GM23338 (cell line): ENCODE results near the gene KHK. TPM values are rescaled to one million over a fixed set of nuclear protein-coding genes. Genes with fewer than 3 reads are reported as not detected.

ENCODE experiments used
- ATAC-seq: fragments of 200-7000 bp; cut with Tn5 transposase; 3 replicates; pipeline ENCODE4 v1.9.1; 2020
- DNase-seq: peaks from one replicate; pipeline ENCODE4 v3.0.0-alpha.2; 2015; ENCODE audit warnings: low spot score
- H2AFZ ChIP-seq: fragments of 200-600 bp; sonication (generic); 2 replicates; pipeline ENCODE4 v1.8.0; 2016; ENCODE audit warnings: antibody characterized with exemption, mild to moderate bottlenecking, moderate library complexity
- H3F3A ChIP-seq: fragments of 200-600 bp; sonication (generic); replicated peaks from 2 replicates; pipeline ENCODE4 v1.8.0; 2017; ENCODE audit warnings: antibody characterized with exemption, mixed run types, low read depth
- H3K27ac ChIP-seq: fragments of 200-600 bp; sonication (generic); 2 replicates; pipeline ENCODE4 v1.6.1; 2016; ENCODE audit warnings: low read depth
- H3K27me3 ChIP-seq: fragments of 200-600 bp; sonication (generic); 2 replicates; pipeline ENCODE4 v1.8.0; 2016; ENCODE audit warnings: mild to moderate bottlenecking, mixed run types, moderate library complexity; ENCODE audit not compliant: insufficient read depth
- H3K36me3 ChIP-seq: fragments of 200-600 bp; sonication (generic); 2 replicates; pipeline ENCODE4 v1.8.0; 2016; ENCODE audit warnings: mild to moderate bottlenecking; ENCODE audit not compliant: insufficient read depth
- H3K4me1 ChIP-seq: fragments of 200-600 bp; sonication (generic); 2 replicates; pipeline ENCODE4 v1.8.0; 2016; ENCODE audit warnings: mild to moderate bottlenecking, moderate library complexity; ENCODE audit not compliant: insufficient read depth
- H3K4me2 ChIP-seq: fragments of 200-600 bp; sonication (generic); 2 replicates; pipeline ENCODE4 v1.7.1; 2017; ENCODE audit warnings: mixed run types
- H3K4me3 ChIP-seq: fragments of 200-600 bp; sonication (generic); 2 replicates; pipeline ENCODE4 v1.6.1; 2016; ENCODE audit warnings: mixed run types
- H3K79me2 ChIP-seq: fragments of 200-600 bp; sonication (generic); replicated peaks from 2 replicates; pipeline ENCODE4 v1.8.0; 2017; ENCODE audit warnings: mild to moderate bottlenecking; ENCODE audit not compliant: insufficient read depth
- H3K9me2 ChIP-seq: fragments of 200-600 bp; sonication (generic); 2 replicates; pipeline ENCODE4 v1.8.0; 2017; ENCODE audit not compliant: insufficient read depth
- H4K20me1 ChIP-seq: fragments of 200-600 bp; sonication (generic); replicated peaks from 2 replicates; pipeline ENCODE4 v1.8.0; 2017; ENCODE audit warnings: mild to moderate bottlenecking; ENCODE audit not compliant: insufficient read depth
- H3K27ac Mint-ChIP-seq: 2 replicates; pipeline ENCODE4 v1.8.0; 2020; ENCODE audit warnings: inconsistent platforms, mild to moderate bottlenecking, moderate library complexity, mixed read lengths
- H3K27me3 Mint-ChIP-seq: 3 replicates; pipeline ENCODE4 v1.8.0; 2022; ENCODE audit warnings: low read depth, mild to moderate bottlenecking, moderate library complexity, mixed read lengths, inconsistent platforms; ENCODE audit not compliant: insufficient read depth, poor library complexity
- H3K36me3 Mint-ChIP-seq: 3 replicates; pipeline ENCODE4 v1.8.0; 2021; ENCODE audit warnings: low read depth, mild to moderate bottlenecking, inconsistent platforms, moderate library complexity, mixed read lengths
- H3K4me1 Mint-ChIP-seq: 3 replicates; pipeline ENCODE4 v1.8.0; 2020; ENCODE audit warnings: mild to moderate bottlenecking, inconsistent platforms, mixed read lengths
- H3K4me3 Mint-ChIP-seq: 3 replicates; pipeline ENCODE4 v1.8.0; 2021; ENCODE audit warnings: moderate library complexity, mild to moderate bottlenecking, inconsistent platforms, mixed read lengths
- H3K9me3 Mint-ChIP-seq: 3 replicates; pipeline ENCODE4 v1.8.0; 2020; ENCODE audit warnings: moderate library complexity, mild to moderate bottlenecking, inconsistent platforms, mixed read lengths
- CREB1 ChIP-seq: fragments of 250-450 bp; sonication (Bioruptor Pico); IDR thresholded peaks from 2 replicates; pipeline ENCODE4 v1.5.0; 2020; ENCODE audit warnings: low read depth, mild to moderate bottlenecking, moderate library complexity
- NANOG ChIP-seq: IDR thresholded peaks from 2 replicates; pipeline ENCODE4 v1.6.1; 2016; ENCODE audit warnings: antibody characterized with exemption, borderline replicate concordance
- POLR2AphosphoS5 ChIP-seq: IDR thresholded peaks from 2 replicates; pipeline ENCODE4 v1.6.1; 2016; ENCODE audit warnings: antibody characterized with exemption, low read depth
- STAT1 ChIP-seq: IDR thresholded peaks from one replicate; pipeline ENCODE4 v1.6.1; 2016; ENCODE audit warnings: antibody characterized with exemption; ENCODE audit not compliant: unreplicated experiment
- ZNF114 ChIP-seq: fragments of 250-450 bp; sonication (Bioruptor Pico); IDR thresholded peaks from 2 replicates; pipeline ENCODE4 v1.5.0; 2020; ENCODE audit warnings: mild to moderate bottlenecking, moderate library complexity
- ZNF331 ChIP-seq: fragments of 250-450 bp; sonication (Bioruptor Pico); IDR thresholded peaks from 2 replicates; pipeline ENCODE4 v1.5.0; 2020; ENCODE audit warnings: low read depth, mild to moderate bottlenecking, moderate library complexity
- polyA plus RNA-seq: library from polyadenylated mRNA; unstranded; fragments of >200 nt; fragmentation: Nextera tagmentation; extraction: Ambion mirVana; gene quantifications from 2 replicates; pipeline ENCODE4 v1.2.1, GENCODE V29; 2016
- total RNA-seq: library from RNA; depleted of rRNA; stranded (reverse); fragments of >200 nt; shearing (Covaris generic); gene quantifications from 2 replicates; pipeline ENCODE4 v1.2.3, GENCODE V29; 2014
- TF ChIP-seq, protein P1 (sequence below): fragments of 250-450 bp; sonication (Bioruptor Pico); IDR thresholded peaks from 2 replicates; pipeline ENCODE4 v1.5.0; 2020; ENCODE audit warnings: mild to moderate bottlenecking, moderate library complexity
- TF ChIP-seq, protein P2 (sequence below), 2 experiments: fragments of 200-600 bp in 1 of 2; sonication (generic) in 1 of 2; conservative IDR thresholded peaks; 2 replicates each; pipeline versions ENCODE4 v1.5.1 to v1.6.1; 2016 to 2017; ENCODE audit warnings: antibody characterized with exemption in 2 of 2, low read depth in 2 of 2, mild to moderate bottlenecking in 2 of 2, moderate library complexity in 1 of 2
- TF ChIP-seq, protein P3 (sequence below): IDR thresholded peaks from one replicate; pipeline ENCODE4 v1.6.1; 2018; ENCODE audit warnings: antibody characterized with exemption; ENCODE audit not compliant: unreplicated experiment

KHK gene
- total and polyA plus RNA-seq, 2 experiments from 2014 or later, result 9.7 TPM

DNA sequence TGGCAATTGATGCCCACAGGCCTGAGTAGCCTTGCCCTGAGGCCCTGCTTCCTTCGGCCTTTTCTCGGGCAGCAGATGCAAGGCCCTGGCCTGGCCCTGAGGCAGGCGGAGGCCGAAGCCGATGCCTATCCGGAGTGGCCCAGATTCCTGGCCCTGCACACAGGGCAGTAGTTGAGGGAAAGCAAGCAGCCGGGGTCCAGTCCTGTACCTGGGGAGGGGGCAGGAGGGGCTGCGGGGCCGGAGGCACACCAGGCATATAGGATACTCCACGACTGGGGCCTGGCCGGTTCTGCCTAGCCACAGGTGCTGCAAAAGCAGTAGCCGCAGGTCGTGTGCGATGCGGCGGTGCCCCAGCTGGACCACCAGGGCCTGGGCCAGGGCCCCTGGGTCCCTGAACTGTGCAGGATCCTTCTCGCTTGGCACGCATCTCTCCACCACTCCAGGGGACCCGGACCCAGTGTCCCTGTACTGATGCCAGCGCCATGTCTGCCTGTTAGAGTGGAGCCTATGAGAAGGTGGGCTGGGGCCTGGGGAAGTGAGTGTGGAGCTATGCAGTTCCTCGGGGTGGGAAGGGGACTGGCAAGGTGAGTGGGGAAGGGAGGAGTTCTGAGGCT, 50.9 kb downstream of the KHK start:
- no peak for ATAC-seq

DNA sequence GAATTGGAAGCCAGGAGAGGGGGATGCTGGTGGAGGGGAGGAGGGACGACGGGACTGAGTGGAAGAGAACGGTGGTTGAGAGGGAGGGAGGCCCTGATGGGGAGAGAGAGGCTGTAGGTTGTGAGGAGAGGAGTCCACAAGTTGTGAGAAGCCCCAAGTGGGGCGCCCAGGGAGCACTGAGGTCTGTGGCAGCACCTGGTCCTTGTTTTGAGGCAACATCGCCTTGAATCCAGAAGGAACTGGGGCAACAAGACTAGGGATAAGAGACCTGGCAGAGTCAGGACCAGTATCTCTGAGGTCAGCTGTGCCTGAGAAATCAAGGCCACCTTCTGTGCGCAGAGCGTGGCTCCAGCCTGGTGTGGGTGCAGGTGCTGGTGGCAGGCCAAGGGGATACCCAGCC, 51.5 kb downstream of the KHK start:
- no peaks in the 10 kb centered on the region for H3K9me3 Mint-ChIP-seq
- no peak overlapping the region for H3K4me3 Mint-ChIP-seq
- H3K27me3 ChIP-seq, result no peaks in the 10 kb centered on the region
- H3K27ac Mint-ChIP-seq, result no peak overlapping the region
- ATAC-seq (no peak), DNase-seq (no peak)
- peaks cover 6% of the 10 kb centered on the region; the same call in 1 of the 2 replicates for H4K20me1 ChIP-seq
- peaks cover 6% of the 10 kb centered on the region for H3K79me2 ChIP-seq
- no peak overlapping the region for H3K4me3 ChIP-seq
- H3K4me1 Mint-ChIP-seq, result peaks cover 7% of the 10 kb centered on the region; the same call in 2 of the 3 replicates
- H3K36me3 Mint-ChIP-seq, result peaks cover 7% of the 10 kb centered on the region; the same call in 2 of the 3 replicates
- no peak overlapping the region for H3K27ac ChIP-seq
- no peak overlapping the region for H3K4me2 ChIP-seq
- H3K27me3 Mint-ChIP-seq, result peaks cover 8% of the 10 kb centered on the region
- H3F3A ChIP-seq, result no peaks in the 10 kb centered on the region; the same call in 1 of the 2 replicates
- H3K9me2 ChIP-seq, result no peaks in the 10 kb centered on the region
- peak overlapping the region; percentile 56; the same call in 1 of the 2 replicates for H2AFZ ChIP-seq
- no peaks in the 10 kb centered on the region for H3K36me3 ChIP-seq
- H3K4me1 ChIP-seq, result peaks cover 6% of the 10 kb centered on the region; the same call in 1 of the 2 replicates
- TF ChIP-seq POLR2AphosphoS5, result no peak
- no peak for TF ChIP-seq CREB1 (CRISPR knock-in tag)
- TF ChIP-seq, protein P1, sequence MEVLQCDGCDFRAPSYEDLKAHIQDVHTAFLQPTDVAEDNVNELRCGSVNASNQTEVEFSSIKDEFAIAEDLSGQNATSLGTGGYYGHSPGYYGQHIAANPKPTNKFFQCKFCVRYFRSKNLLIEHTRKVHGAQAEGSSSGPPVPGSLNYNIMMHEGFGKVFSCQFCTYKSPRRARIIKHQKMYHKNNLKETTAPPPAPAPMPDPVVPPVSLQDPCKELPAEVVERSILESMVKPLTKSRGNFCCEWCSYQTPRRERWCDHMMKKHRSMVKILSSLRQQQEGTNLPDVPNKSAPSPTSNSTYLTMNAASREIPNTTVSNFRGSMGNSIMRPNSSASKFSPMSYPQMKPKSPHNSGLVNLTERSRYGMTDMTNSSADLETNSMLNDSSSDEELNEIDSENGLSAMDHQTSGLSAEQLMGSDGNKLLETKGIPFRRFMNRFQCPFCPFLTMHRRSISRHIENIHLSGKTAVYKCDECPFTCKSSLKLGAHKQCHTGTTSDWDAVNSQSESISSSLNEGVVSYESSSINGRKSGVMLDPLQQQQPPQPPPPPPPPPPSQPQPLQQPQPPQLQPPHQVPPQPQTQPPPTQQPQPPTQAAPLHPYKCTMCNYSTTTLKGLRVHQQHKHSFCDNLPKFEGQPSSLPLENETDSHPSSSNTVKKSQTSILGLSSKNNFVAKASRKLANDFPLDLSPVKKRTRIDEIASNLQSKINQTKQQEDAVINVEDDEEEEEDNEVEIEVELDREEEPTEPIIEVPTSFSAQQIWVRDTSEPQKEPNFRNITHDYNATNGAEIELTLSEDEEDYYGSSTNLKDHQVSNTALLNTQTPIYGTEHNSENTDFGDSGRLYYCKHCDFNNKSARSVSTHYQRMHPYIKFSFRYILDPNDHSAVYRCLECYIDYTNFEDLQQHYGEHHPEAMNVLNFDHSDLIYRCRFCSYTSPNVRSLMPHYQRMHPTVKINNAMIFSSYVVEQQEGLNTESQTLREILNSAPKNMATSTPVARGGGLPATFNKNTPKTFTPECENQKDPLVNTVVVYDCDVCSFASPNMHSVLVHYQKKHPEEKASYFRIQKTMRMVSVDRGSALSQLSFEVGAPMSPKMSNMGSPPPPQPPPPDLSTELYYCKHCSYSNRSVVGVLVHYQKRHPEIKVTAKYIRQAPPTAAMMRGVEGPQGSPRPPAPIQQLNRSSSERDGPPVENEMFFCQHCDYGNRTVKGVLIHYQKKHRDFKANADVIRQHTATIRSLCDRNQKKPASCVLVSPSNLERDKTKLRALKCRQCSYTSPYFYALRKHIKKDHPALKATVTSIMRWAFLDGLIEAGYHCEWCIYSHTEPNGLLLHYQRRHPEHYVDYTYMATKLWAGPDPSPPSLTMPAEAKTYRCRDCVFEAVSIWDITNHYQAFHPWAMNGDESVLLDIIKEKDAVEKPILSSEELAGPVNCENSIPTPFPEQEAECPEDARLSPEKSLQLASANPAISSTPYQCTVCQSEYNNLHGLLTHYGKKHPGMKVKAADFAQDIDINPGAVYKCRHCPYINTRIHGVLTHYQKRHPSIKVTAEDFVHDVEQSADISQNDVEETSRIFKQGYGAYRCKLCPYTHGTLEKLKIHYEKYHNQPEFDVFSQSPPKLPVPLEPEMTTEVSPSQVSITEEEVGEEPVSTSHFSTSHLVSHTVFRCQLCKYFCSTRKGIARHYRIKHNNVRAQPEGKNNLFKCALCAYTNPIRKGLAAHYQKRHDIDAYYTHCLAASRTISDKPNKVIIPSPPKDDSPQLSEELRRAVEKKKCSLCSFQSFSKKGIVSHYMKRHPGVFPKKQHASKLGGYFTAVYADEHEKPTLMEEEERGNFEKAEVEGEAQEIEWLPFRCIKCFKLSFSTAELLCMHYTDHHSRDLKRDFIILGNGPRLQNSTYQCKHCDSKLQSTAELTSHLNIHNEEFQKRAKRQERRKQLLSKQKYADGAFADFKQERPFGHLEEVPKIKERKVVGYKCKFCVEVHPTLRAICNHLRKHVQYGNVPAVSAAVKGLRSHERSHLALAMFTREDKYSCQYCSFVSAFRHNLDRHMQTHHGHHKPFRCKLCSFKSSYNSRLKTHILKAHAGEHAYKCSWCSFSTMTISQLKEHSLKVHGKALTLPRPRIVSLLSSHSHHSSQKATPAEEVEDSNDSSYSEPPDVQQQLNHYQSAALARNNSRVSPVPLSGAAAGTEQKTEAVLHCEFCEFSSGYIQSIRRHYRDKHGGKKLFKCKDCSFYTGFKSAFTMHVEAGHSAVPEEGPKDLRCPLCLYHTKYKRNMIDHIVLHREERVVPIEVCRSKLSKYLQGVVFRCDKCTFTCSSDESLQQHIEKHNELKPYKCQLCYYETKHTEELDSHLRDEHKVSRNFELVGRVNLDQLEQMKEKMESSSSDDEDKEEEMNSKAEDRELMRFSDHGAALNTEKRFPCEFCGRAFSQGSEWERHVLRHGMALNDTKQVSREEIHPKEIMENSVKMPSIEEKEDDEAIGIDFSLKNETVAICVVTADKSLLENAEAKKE (CRISPR knock-in tag), result no peak
- TF ChIP-seq ZNF331 (CRISPR knock-in tag), result no peak
- TF ChIP-seq ZNF114 (CRISPR knock-in tag), result no peak
- no peak for TF ChIP-seq NANOG
- TF ChIP-seq, protein P2, sequence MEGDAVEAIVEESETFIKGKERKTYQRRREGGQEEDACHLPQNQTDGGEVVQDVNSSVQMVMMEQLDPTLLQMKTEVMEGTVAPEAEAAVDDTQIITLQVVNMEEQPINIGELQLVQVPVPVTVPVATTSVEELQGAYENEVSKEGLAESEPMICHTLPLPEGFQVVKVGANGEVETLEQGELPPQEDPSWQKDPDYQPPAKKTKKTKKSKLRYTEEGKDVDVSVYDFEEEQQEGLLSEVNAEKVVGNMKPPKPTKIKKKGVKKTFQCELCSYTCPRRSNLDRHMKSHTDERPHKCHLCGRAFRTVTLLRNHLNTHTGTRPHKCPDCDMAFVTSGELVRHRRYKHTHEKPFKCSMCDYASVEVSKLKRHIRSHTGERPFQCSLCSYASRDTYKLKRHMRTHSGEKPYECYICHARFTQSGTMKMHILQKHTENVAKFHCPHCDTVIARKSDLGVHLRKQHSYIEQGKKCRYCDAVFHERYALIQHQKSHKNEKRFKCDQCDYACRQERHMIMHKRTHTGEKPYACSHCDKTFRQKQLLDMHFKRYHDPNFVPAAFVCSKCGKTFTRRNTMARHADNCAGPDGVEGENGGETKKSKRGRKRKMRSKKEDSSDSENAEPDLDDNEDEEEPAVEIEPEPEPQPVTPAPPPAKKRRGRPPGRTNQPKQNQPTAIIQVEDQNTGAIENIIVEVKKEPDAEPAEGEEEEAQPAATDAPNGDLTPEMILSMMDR (conservative IDR thresholded peaks at IDR 0.05; ENCODE audit: low read depth in 2 of 2), result no peak
- TF ChIP-seq STAT1, result no peak
- TF ChIP-seq, protein P3, sequence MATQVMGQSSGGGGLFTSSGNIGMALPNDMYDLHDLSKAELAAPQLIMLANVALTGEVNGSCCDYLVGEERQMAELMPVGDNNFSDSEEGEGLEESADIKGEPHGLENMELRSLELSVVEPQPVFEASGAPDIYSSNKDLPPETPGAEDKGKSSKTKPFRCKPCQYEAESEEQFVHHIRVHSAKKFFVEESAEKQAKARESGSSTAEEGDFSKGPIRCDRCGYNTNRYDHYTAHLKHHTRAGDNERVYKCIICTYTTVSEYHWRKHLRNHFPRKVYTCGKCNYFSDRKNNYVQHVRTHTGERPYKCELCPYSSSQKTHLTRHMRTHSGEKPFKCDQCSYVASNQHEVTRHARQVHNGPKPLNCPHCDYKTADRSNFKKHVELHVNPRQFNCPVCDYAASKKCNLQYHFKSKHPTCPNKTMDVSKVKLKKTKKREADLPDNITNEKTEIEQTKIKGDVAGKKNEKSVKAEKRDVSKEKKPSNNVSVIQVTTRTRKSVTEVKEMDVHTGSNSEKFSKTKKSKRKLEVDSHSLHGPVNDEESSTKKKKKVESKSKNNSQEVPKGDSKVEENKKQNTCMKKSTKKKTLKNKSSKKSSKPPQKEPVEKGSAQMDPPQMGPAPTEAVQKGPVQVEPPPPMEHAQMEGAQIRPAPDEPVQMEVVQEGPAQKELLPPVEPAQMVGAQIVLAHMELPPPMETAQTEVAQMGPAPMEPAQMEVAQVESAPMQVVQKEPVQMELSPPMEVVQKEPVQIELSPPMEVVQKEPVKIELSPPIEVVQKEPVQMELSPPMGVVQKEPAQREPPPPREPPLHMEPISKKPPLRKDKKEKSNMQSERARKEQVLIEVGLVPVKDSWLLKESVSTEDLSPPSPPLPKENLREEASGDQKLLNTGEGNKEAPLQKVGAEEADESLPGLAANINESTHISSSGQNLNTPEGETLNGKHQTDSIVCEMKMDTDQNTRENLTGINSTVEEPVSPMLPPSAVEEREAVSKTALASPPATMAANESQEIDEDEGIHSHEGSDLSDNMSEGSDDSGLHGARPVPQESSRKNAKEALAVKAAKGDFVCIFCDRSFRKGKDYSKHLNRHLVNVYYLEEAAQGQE, result no peak

More for the DNA sequence above, 50.9 kb downstream of the KHK start:
- Histone ChIP-seq H3F3A (no peaks in the 10 kb centered on the region; the same call in 1 of the 2 replicates), H3K36me3 (no peaks in the 10 kb centered on the region), H3K4me3 (no peak overlapping the region), H3K9me2 (no peaks in the 10 kb centered on the region), H3K27ac (no peak overlapping the region), H3K79me2 (peaks cover 11% of the 10 kb centered on the region), H3K4me1 (peaks cover 6% of the 10 kb centered on the region; the same call in 1 of the 2 replicates), H3K27me3 (no peaks in the 10 kb centered on the region), H4K20me1 (peaks cover 10% of the 10 kb centered on the region; the same call in 1 of the 2 replicates), H3K4me2 (no peak overlapping the region), H2AFZ (peak overlapping the region; percentile 56; the same call in 1 of the 2 replicates)
- H3K36me3 Mint-ChIP-seq, result peaks cover 11% of the 10 kb centered on the region; the same call in 2 of the 3 replicates
- no peak overlapping the region for H3K4me3 Mint-ChIP-seq
- H3K4me1 Mint-ChIP-seq, result peaks cover 10% of the 10 kb centered on the region; the same call in 2 of the 3 replicates
- no peak overlapping the region for H3K27ac Mint-ChIP-seq
- DNase-seq, result no peak
- no peaks in the 10 kb centered on the region for H3K9me3 Mint-ChIP-seq
- peaks cover 8% of the 10 kb centered on the region for H3K27me3 Mint-ChIP-seq
- TF ChIP-seq CREB1 (CRISPR knock-in tag), result no peak
